ENCODE data around the gene PCSK6. TPM values are rescaled to one million over a fixed set of nuclear protein-coding genes. Genes with fewer than 3 reads are reported as not detected.

PCSK6 gene
- total RNA-seq, 1 donor from 2014 or later, result 16.6 TPM

- no peak for TF ChIP-seq CTCF (IDR thresholded peaks at IDR 0.05)
- ATAC-seq (no peak), DNase-seq (no peak)
- no peaks in the 10 kb centered on the region for H3K4me1 ChIP-seq
- intact Hi-C loops (cut with DNase I), result no loop called here
- H3K27ac ChIP-seq, result no peak overlapping the region
- H3K9me3 ChIP-seq, result no peaks in the 10 kb centered on the region
- no peaks in the 10 kb centered on the region for H3K27me3 ChIP-seq
- no peak overlapping the region for H3K4me3 ChIP-seq
- H3K36me3 ChIP-seq, result no peaks in the 10 kb centered on the region
These were observed 76.3 kb downstream of the PCSK6 start for GRCh38 chr15:101413239-101413638.

GRCh38 chr15:101411581-101411980 lies 77.9 kb downstream of the PCSK6 start:
- no peaks in the 10 kb centered on the region for H3K9me3 ChIP-seq
- no peak overlapping the region for H3K27ac ChIP-seq
- no peaks in the 10 kb centered on the region for H3K27me3 ChIP-seq
- no peak for TF ChIP-seq CTCF (IDR thresholded peaks at IDR 0.05)
- DNase-seq, result peak; percentile 27
- intact Hi-C loops (cut with DNase I), result no loop called here
- ATAC-seq, result no peak
- no peaks in the 10 kb centered on the region for H3K36me3 ChIP-seq
- no peaks in the 10 kb centered on the region for H3K4me1 ChIP-seq
- no peak overlapping the region for H3K4me3 ChIP-seq

- Histone ChIP-seq H3K36me3 (no peaks in the 10 kb centered on the region), H3K4me1 (no peaks in the 10 kb centered on the region), H3K9me3 (no peaks in the 10 kb centered on the region), H3K4me3 (no peak overlapping the region), H3K27ac (no peak overlapping the region), H3K27me3 (no peaks in the 10 kb centered on the region)
- TF ChIP-seq CTCF (IDR thresholded peaks at IDR 0.05), result no peak
- intact Hi-C loops (cut with DNase I), result no loop called here
- peak; percentile 46 for DNase-seq
- no peak for ATAC-seq
These were observed 78.4 kb downstream of the PCSK6 start for GRCh38 chr15:101411085-101411484.

- no peaks in the 10 kb centered on the region for H3K9me3 ChIP-seq
- intact Hi-C loops (cut with DNase I), result no loop called here
- H3K27me3 ChIP-seq, result no peaks in the 10 kb centered on the region
- H3K4me1 ChIP-seq, result no peaks in the 10 kb centered on the region
- H3K4me3 ChIP-seq, result no peak overlapping the region
- no peak for TF ChIP-seq CTCF (IDR thresholded peaks at IDR 0.05)
- ATAC-seq (no peak), DNase-seq (peak; percentile 4)
- H3K27ac ChIP-seq, result no peak overlapping the region
- H3K36me3 ChIP-seq, result no peaks in the 10 kb centered on the region
These were observed 78.9 kb downstream of the PCSK6 start for GRCh38 chr15:101410612-101411011.

- Histone ChIP-seq H3K9me3 (no peaks in the 10 kb centered on the region), H3K4me1 (no peaks in the 10 kb centered on the region), H3K36me3 (no peaks in the 10 kb centered on the region), H3K27me3 (no peaks in the 10 kb centered on the region), H3K27ac (no peak overlapping the region), H3K4me3 (no peak overlapping the region)
- intact Hi-C loops (cut with DNase I), result no loop called here
- ATAC-seq, result no peak
- TF ChIP-seq CTCF (IDR thresholded peaks at IDR 0.05), result no peak
- DNase-seq, result peak; percentile 48
These were observed 79.9 kb downstream of the PCSK6 start for GRCh38 chr15:101409621-101410020.
